SK-N-MC (cell line): ENCODE data around the gene GOLGA5.

ENCODE experiments used
- EZH2 ChIP-seq: fragments of 200-600 bp; sonication (generic); IDR thresholded peaks from one replicate; pipeline ENCODE4 v1.6.1; 2017; ENCODE audit warnings: antibody characterized with exemption
- FOXP2 ChIP-seq: optimal IDR thresholded peaks from 2 replicates; pipeline ENCODE3; 2011; ENCODE audit warnings: mild to moderate bottlenecking, moderate library complexity; ENCODE audit not compliant: insufficient read depth; ENCODE audit errors: extremely low read length, control extremely low read depth
- POLR2AphosphoS5 ChIP-seq: IDR thresholded peaks from 2 replicates; pipeline ENCODE4 v1.6.1; 2012; ENCODE audit warnings: mild to moderate bottlenecking, low read depth, low read length, borderline replicate concordance

DNA sequence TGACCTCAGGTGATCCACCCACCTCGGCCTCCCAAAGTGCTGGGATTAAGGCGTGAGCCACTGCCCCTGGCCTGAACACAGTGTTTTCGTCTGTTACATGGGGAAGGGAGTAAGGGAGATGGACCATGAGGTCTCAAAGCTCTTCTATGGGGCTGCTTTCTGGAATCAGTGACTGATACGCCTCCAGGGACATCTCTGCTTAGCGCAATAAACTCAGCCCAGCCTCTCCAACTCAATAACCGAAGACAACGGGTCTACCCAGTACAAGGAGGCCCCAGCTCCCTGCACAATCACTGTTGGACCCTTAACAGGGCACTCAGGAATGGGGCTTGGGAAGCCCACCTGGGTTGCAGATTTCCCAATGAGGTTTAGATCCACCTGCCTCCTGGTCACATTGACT is 86.2 kb downstream of the GOLGA5 start:
- no peak for TF ChIP-seq POLR2AphosphoS5
- TF ChIP-seq EZH2: no peak
- no peak for TF ChIP-seq FOXP2
